H9 (cell line): ENCODE data around the gene BPIFB1. TPM values are rescaled to one million over a fixed set of nuclear protein-coding genes. Genes with fewer than 3 reads are reported as not detected.

Source experiments
- DNase-seq: peaks from one replicate; pipeline ENCODE4 v3.0.0-alpha.2; 2017
- H2AFZ ChIP-seq: one replicate; pipeline ENCODE4 v1.6.1; 2013; ENCODE audit warnings: mild to moderate bottlenecking, low read length, control low read depth, moderate library complexity
- H2AK5ac ChIP-seq: 2 replicates; pipeline ENCODE4 v1.6.1; 2013; ENCODE audit warnings: low read length, control low read depth, mixed read lengths; ENCODE audit not compliant: insufficient read length
- H2BK120ac ChIP-seq: one replicate; pipeline ENCODE4 v1.6.1; 2013; ENCODE audit warnings: low read depth, mild to moderate bottlenecking, low read length, control low read depth, inconsistent platforms; ENCODE audit not compliant: poor library complexity, severe bottlenecking
- H2BK12ac ChIP-seq: 2 replicates; pipeline ENCODE4 v1.6.1; 2013; ENCODE audit warnings: low read length, control low read depth, mixed read lengths, low read depth; ENCODE audit not compliant: insufficient read length
- H2BK15ac ChIP-seq: 2 replicates; pipeline ENCODE4 v1.6.1; 2013; ENCODE audit warnings: low read depth, low read length, control low read depth
- H2BK20ac ChIP-seq: one replicate; pipeline ENCODE4 v1.6.1; 2013; ENCODE audit warnings: low read depth, mild to moderate bottlenecking, low read length, control low read depth, inconsistent platforms; ENCODE audit not compliant: poor library complexity, severe bottlenecking
- H2BK5ac ChIP-seq: 2 replicates; pipeline ENCODE4 v1.6.1; 2013; ENCODE audit warnings: low read length, control low read depth, mixed read lengths; ENCODE audit not compliant: insufficient read length
- H3K14ac ChIP-seq: 2 replicates; pipeline ENCODE4 v1.6.1; 2013; ENCODE audit warnings: low read length, control low read depth; ENCODE audit not compliant: insufficient read depth
- H3K18ac ChIP-seq: 2 replicates; pipeline ENCODE4 v1.6.1; 2013; ENCODE audit warnings: low read depth, mild to moderate bottlenecking, mixed read lengths, low read length, control low read depth; ENCODE audit not compliant: insufficient read length
- H3K23ac ChIP-seq: 2 replicates; pipeline ENCODE4 v1.6.1; 2013; ENCODE audit warnings: low read length, control low read depth, mixed read lengths, low read depth; ENCODE audit not compliant: insufficient read length
- H3K23me2 ChIP-seq: 2 replicates; pipeline ENCODE4 v1.6.1; 2013; ENCODE audit warnings: low read depth, mild to moderate bottlenecking, mixed read lengths, low read length, control low read depth; ENCODE audit not compliant: insufficient read length, poor library complexity, severe bottlenecking
- H3K27ac ChIP-seq: 2 replicates; pipeline ENCODE4 v1.5.1; 2013; ENCODE audit warnings: low read length, control low read depth, mixed read lengths, low read depth; ENCODE audit not compliant: insufficient read length
- H3K27me3 ChIP-seq: 2 replicates; pipeline ENCODE4 v1.6.1; 2013; ENCODE audit warnings: low read length, control low read depth, inconsistent platforms; ENCODE audit not compliant: insufficient read depth
- H3K4ac ChIP-seq: 2 replicates; pipeline ENCODE4 v1.6.1; 2013; ENCODE audit warnings: low read depth, mild to moderate bottlenecking, control low read depth, inconsistent platforms, low read length, moderate library complexity
- H3K4me1 ChIP-seq: 2 replicates; pipeline ENCODE4 v1.6.1; 2013; ENCODE audit warnings: low read length, control low read depth, inconsistent platforms; ENCODE audit not compliant: insufficient read depth
- H3K4me2 ChIP-seq: 2 replicates; pipeline ENCODE4 v1.6.1; 2013; ENCODE audit warnings: low read length, control low read depth, mixed read lengths; ENCODE audit not compliant: insufficient read length, insufficient read depth
- H3K56ac ChIP-seq: 2 replicates; pipeline ENCODE4 v1.6.1; 2013; ENCODE audit warnings: low read depth, mild to moderate bottlenecking, mixed read lengths, low read length, control low read depth; ENCODE audit not compliant: insufficient read length
- H3K79me1 ChIP-seq: 2 replicates; pipeline ENCODE4 v1.6.1; 2013; ENCODE audit warnings: low read depth, mild to moderate bottlenecking, moderate library complexity, low read length, control low read depth, inconsistent platforms; ENCODE audit not compliant: insufficient read depth, poor library complexity, severe bottlenecking
- H3K79me2 ChIP-seq: 2 replicates; pipeline ENCODE4 v1.6.1; 2013; ENCODE audit warnings: low read length, control low read depth, inconsistent platforms; ENCODE audit not compliant: insufficient read depth
- H3K9ac ChIP-seq: 2 replicates; pipeline ENCODE4 v1.6.1; 2013; ENCODE audit warnings: low read length, control low read depth, mixed read lengths; ENCODE audit not compliant: insufficient read length; ENCODE audit errors: extremely low read depth
- H3K9me3 ChIP-seq: one replicate; pipeline ENCODE4 v1.6.1; 2013; ENCODE audit warnings: low read depth, low read length, inconsistent platforms; ENCODE audit not compliant: control insufficient read depth
- H3T11ph ChIP-seq: one replicate; pipeline ENCODE4 v1.6.1; 2013; ENCODE audit warnings: mild to moderate bottlenecking, low read length, control low read depth, inconsistent platforms
- H4K20me1 ChIP-seq: one replicate; pipeline ENCODE4 v1.6.1; 2013; ENCODE audit not compliant: control insufficient read depth, insufficient read length, insufficient read depth
- H4K5ac ChIP-seq: 2 replicates; pipeline ENCODE4 v1.6.1; 2013; ENCODE audit warnings: low read depth, mild to moderate bottlenecking, mixed read lengths, low read length, control low read depth; ENCODE audit not compliant: insufficient read length
- H4K8ac ChIP-seq: replicated peaks from 2 replicates; pipeline ENCODE4 v1.6.1; 2013; ENCODE audit warnings: low read length, control low read depth, mixed read lengths, low read depth; ENCODE audit not compliant: insufficient read length
- H4K91ac ChIP-seq: 2 replicates; pipeline ENCODE4 v1.6.1; 2013; ENCODE audit warnings: low read depth, mild to moderate bottlenecking, moderate library complexity, mixed read lengths, low read length, control low read depth; ENCODE audit not compliant: insufficient read length
- H3K27ac Mint-ChIP-seq, 3 experiments: 2 replicates in 2 of 3; 3 replicates in 1 of 3; pipeline ENCODE4 v1.8.0; 2020 to 2021; ENCODE audit warnings: mixed read lengths in 3 of 3, mild to moderate bottlenecking in 1 of 3, moderate library complexity in 1 of 3
- H3K27me3 Mint-ChIP-seq: 2 replicates; pipeline ENCODE4 v1.8.0; 2021; ENCODE audit warnings: low read depth, mild to moderate bottlenecking, moderate library complexity, mixed read lengths
- H3K36me3 Mint-ChIP-seq, 3 experiments: 2 replicates in 2 of 3; 3 replicates in 1 of 3; pipeline ENCODE4 v1.8.0; 2020 to 2021; ENCODE audit warnings: low read depth in 3 of 3, mixed read lengths in 3 of 3; ENCODE audit not compliant: insufficient read depth in 1 of 3
- H3K4me1 Mint-ChIP-seq, 2 experiments: 2 replicates each; pipeline ENCODE4 v1.8.0; 2020; ENCODE audit warnings: mixed read lengths in 2 of 2
- H3K4me3 Mint-ChIP-seq, 2 experiments: 2 replicates in 1 of 2; 3 replicates in 1 of 2; pipeline ENCODE4 v1.8.0; 2020 to 2021; ENCODE audit warnings: mild to moderate bottlenecking in 2 of 2, mixed read lengths in 2 of 2, moderate library complexity in 1 of 2
- H3K9me3 Mint-ChIP-seq, 2 experiments: 2 replicates in 1 of 2; 3 replicates in 1 of 2; pipeline ENCODE4 v1.8.0; 2020; ENCODE audit warnings: mild to moderate bottlenecking in 2 of 2, mixed read lengths in 2 of 2, moderate library complexity in 1 of 2
- WGBS: extraction: QIAGEN DNeasy Blood & Tissue Kit; methylation state at CpG from one replicate; pipeline ENCODE4 v1.1.7; 2013; ENCODE audit warnings: missing lambda C conversion rate, low lambda C conversion rate, mixed read lengths; ENCODE audit not compliant: insufficient read length; ENCODE audit errors: extremely low coverage; 5-methylcytosine and 5-hydroxymethylcytosine counted together
- total RNA-seq: library from RNA; stranded (reverse); gene quantifications from 2 replicates; pipeline ENCODE4 v1.2.1, GENCODE V29; 2021
- TF ChIP-seq, protein P1 (sequence below): fragments of 200-600 bp; sonication (generic); conservative IDR thresholded peaks from 3 replicates; pipeline ENCODE4 v1.8.0; 2021; ENCODE audit warnings: antibody characterized with exemption, mild to moderate bottlenecking

BPIFB1 gene
- total RNA-seq, 1 experiment from 2014 or later: not detected

DNA sequence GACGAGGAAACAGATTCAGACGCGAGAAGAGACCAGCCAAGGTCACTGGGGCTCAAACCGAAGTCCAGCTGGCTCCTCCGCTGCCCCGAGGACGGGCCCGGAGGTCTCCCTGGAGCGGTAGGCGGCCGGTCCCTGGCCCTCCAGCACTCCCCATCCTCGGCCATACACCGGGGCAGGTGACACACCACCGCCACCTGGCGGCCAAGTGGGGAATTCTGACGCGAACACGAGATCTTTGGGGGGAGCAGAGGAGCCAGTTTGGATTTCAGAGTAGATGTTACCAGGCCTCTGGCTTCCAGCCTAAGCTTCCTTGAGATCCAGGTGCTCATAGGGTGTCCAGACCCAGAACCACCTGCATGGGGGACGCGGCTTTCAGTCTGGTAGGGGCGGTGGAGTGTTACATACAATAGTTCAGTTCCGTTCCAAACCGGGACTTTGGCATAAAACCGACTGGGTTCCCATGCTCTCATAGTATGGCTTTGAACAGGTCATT lies 16.1 kb downstream of the BPIFB1 start:
- Histone ChIP-seq H3K79me2 (no peaks in the 10 kb centered on the region), H3K4ac (no peak overlapping the region), H3K27ac (no peak overlapping the region), H3K4me2 (no peak overlapping the region), H3K9me3 (no peaks in the 10 kb centered on the region), H3K18ac (no peak overlapping the region), H4K5ac (no peak overlapping the region), H3T11ph (no peak overlapping the region), H4K20me1 (no peaks in the 10 kb centered on the region), H2BK120ac (no peak overlapping the region), H4K91ac (no peak overlapping the region), H2BK12ac (no peak overlapping the region), H2AK5ac (no peak overlapping the region), H3K23ac (no peak overlapping the region), H3K27me3 (no peaks in the 10 kb centered on the region), H3K23me2 (no peaks in the 10 kb centered on the region), H4K8ac (no peak overlapping the region), H3K9ac (no peak overlapping the region), H2BK5ac (no peak overlapping the region), H3K14ac (no peak overlapping the region), H2BK20ac (no peak overlapping the region), H3K79me1 (no peaks in the 10 kb centered on the region), H3K56ac (no peak overlapping the region), H2BK15ac (no peak overlapping the region), H3K4me1 (no peaks in the 10 kb centered on the region), H2AFZ (no peak overlapping the region)
- H3K27me3 Mint-ChIP-seq: peaks cover 37% of the 10 kb centered on the region
- peaks cover 2 to 11% of the 10 kb centered on the region in 2 experiments; a peak in 3 of 4 replicates for H3K4me1 Mint-ChIP-seq
- no peak overlapping the region for H3K27ac Mint-ChIP-seq
- peak overlapping the region; percentile 25 to 49; a peak in 3 of 5 replicates for H3K4me3 Mint-ChIP-seq
- TF ChIP-seq, protein P1, sequence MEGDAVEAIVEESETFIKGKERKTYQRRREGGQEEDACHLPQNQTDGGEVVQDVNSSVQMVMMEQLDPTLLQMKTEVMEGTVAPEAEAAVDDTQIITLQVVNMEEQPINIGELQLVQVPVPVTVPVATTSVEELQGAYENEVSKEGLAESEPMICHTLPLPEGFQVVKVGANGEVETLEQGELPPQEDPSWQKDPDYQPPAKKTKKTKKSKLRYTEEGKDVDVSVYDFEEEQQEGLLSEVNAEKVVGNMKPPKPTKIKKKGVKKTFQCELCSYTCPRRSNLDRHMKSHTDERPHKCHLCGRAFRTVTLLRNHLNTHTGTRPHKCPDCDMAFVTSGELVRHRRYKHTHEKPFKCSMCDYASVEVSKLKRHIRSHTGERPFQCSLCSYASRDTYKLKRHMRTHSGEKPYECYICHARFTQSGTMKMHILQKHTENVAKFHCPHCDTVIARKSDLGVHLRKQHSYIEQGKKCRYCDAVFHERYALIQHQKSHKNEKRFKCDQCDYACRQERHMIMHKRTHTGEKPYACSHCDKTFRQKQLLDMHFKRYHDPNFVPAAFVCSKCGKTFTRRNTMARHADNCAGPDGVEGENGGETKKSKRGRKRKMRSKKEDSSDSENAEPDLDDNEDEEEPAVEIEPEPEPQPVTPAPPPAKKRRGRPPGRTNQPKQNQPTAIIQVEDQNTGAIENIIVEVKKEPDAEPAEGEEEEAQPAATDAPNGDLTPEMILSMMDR: peak; percentile 99
- no peaks in the 10 kb centered on the region; a peak in 1 of 7 replicates for H3K36me3 Mint-ChIP-seq
- H3K9me3 Mint-ChIP-seq: no peaks in the 10 kb centered on the region; a peak in 1 of 5 replicates
- peak; percentile 92 for DNase-seq
- WGBS: no CpG with 5 or more reads among the region's 24 CpGs
